ENCODE results near the gene SPSB1.

DNA sequence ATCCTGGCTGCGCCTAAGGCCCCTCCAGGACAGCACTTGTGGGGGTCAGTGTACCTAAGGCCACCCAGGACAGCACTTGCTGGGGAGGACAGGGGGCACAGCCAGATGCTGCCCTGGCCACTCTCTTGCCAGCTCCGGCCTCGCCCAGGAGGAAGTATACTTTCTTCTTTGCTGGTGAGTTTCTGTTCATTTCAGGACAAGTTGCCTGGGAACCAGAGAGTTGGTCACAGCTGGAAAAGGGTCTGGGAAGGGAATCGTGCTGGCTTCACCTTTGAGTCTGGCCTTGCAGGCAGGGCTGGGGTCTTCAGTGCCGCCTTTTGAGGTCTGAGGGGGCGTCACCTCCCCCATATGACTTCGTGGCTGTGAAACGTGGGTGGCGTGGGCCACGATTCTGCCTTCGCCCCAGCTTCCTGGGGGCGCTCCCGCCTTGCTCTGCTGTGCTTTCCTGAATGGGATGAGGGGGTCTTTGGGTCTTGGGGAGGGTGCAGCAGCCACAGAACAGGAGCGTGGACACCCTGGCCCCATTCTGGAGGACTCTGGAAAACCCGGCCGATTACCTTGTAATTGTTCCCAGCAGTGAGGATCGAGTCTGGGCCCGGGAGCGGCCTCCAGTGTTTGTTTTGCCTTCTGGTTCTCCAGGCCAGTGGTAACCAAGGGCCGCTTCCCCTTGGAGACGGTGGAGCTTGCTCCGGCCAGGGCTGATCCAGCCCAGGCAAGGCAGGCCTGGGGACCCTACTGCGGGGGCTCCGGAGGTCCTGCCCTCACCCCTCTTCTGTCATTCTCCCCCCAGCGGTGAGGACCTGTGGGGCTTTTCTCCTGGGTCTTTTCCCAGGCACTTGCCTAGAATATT is 45.9 kb downstream of the SPSB1 start:
- TF ChIP-seq ISL1 (CRISPR knock-in tag; IDR thresholded peaks at IDR 0.05) (no peak), TOX (CRISPR knock-in tag; IDR thresholded peaks at IDR 0.05; ENCODE audit: borderline replicate concordance) (no peak), OSR1 (CRISPR knock-in tag; IDR thresholded peaks at IDR 0.05) (no peak), ZNF8 (CRISPR knock-in tag; IDR thresholded peaks at IDR 0.05) (no peak), ZNF70 (CRISPR knock-in tag; IDR thresholded peaks at IDR 0.05) (no peak), CSRNP3 (CRISPR knock-in tag; IDR thresholded peaks at IDR 0.05) (no peak), PATZ1 (CRISPR knock-in tag; IDR thresholded peaks at IDR 0.05; ENCODE audit: borderline replicate concordance) (no peak), BACH2 (CRISPR knock-in tag; IDR thresholded peaks at IDR 0.05; ENCODE audit: borderline replicate concordance) (no peak), TCF4 (CRISPR knock-in tag; IDR thresholded peaks at IDR 0.05; ENCODE audit: borderline replicate concordance) (no peak), PPARA (CRISPR knock-in tag; IDR thresholded peaks at IDR 0.05; ENCODE audit: borderline replicate concordance) (no peak), CSDC2 (CRISPR knock-in tag; IDR thresholded peaks at IDR 0.05) (no peak), ZNF565 (CRISPR knock-in tag; conservative IDR thresholded peaks at IDR 0.05; ENCODE audit: low read depth) (no peak)
- TF ChIP-seq, protein P1, sequence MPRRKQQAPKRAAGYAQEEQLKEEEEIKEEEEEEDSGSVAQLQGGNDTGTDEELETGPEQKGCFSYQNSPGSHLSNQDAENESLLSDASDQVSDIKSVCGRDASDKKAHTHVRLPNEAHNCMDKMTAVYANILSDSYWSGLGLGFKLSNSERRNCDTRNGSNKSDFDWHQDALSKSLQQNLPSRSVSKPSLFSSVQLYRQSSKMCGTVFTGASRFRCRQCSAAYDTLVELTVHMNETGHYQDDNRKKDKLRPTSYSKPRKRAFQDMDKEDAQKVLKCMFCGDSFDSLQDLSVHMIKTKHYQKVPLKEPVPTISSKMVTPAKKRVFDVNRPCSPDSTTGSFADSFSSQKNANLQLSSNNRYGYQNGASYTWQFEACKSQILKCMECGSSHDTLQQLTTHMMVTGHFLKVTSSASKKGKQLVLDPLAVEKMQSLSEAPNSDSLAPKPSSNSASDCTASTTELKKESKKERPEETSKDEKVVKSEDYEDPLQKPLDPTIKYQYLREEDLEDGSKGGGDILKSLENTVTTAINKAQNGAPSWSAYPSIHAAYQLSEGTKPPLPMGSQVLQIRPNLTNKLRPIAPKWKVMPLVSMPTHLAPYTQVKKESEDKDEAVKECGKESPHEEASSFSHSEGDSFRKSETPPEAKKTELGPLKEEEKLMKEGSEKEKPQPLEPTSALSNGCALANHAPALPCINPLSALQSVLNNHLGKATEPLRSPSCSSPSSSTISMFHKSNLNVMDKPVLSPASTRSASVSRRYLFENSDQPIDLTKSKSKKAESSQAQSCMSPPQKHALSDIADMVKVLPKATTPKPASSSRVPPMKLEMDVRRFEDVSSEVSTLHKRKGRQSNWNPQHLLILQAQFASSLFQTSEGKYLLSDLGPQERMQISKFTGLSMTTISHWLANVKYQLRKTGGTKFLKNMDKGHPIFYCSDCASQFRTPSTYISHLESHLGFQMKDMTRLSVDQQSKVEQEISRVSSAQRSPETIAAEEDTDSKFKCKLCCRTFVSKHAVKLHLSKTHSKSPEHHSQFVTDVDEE (CRISPR knock-in tag; IDR thresholded peaks at IDR 0.05): no peak
- TF ChIP-seq, protein P2, sequence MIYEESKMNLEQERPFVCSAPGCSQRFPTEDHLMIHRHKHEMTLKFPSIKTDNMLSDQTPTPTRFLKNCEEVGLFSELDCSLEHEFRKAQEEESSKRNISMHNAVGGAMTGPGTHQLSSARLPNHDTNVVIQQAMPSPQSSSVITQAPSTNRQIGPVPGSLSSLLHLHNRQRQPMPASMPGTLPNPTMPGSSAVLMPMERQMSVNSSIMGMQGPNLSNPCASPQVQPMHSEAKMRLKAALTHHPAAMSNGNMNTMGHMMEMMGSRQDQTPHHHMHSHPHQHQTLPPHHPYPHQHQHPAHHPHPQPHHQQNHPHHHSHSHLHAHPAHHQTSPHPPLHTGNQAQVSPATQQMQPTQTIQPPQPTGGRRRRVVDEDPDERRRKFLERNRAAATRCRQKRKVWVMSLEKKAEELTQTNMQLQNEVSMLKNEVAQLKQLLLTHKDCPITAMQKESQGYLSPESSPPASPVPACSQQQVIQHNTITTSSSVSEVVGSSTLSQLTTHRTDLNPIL (CRISPR knock-in tag; IDR thresholded peaks at IDR 0.05; ENCODE audit: low read depth): no peak
